Choroid plexus epithelial cell (primary cell): ENCODE data around the gene ARMS2.

Experiments
- DNase-seq: peaks from one replicate; pipeline ENCODE4 v3.0.0-alpha.2; 2010; ENCODE audit warnings: low read depth
- H3K4me3 ChIP-seq: 2 replicates; pipeline ENCODE4 v1.5.1; 2011; ENCODE audit warnings: low read depth, mild to moderate bottlenecking, control low read depth, low read length, moderate library complexity
- TF ChIP-seq, protein P1 (sequence below): conservative IDR thresholded peaks from 2 replicates; pipeline ENCODE4 v1.5.1; 2011; ENCODE audit warnings: low read depth, mild to moderate bottlenecking, control low read depth, inconsistent platforms, low read length, moderate library complexity

ARMS2 gene, protein sequence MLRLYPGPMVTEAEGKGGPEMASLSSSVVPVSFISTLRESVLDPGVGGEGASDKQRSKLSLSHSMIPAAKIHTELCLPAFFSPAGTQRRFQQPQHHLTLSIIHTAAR

DNA sequence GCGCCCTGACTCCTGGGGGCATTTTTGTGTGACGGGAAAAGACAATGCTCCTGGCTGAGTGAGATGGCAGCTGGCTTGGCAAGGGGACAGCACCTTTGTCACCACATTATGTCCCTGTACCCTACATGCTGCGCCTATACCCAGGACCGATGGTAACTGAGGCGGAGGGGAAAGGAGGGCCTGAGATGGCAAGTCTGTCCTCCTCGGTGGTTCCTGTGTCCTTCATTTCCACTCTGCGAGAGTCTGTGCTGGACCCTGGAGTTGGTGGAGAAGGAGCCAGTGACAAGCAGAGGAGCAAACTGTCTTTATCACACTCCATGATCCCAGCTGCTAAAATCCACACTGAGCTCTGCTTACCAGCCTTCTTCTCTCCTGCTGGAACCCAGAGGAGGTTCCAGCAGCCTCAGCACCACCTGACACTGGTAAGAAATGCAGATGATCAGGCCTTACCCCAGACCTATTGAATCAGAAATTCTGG lies at the start of gene ARMS2:
Gene ARMS2, plus strand, starts transcription at position 51 of the 478 bp plus-strand sequence. Its CDS starts 75 bp downstream, at position 126.
- TF ChIP-seq, protein P1, sequence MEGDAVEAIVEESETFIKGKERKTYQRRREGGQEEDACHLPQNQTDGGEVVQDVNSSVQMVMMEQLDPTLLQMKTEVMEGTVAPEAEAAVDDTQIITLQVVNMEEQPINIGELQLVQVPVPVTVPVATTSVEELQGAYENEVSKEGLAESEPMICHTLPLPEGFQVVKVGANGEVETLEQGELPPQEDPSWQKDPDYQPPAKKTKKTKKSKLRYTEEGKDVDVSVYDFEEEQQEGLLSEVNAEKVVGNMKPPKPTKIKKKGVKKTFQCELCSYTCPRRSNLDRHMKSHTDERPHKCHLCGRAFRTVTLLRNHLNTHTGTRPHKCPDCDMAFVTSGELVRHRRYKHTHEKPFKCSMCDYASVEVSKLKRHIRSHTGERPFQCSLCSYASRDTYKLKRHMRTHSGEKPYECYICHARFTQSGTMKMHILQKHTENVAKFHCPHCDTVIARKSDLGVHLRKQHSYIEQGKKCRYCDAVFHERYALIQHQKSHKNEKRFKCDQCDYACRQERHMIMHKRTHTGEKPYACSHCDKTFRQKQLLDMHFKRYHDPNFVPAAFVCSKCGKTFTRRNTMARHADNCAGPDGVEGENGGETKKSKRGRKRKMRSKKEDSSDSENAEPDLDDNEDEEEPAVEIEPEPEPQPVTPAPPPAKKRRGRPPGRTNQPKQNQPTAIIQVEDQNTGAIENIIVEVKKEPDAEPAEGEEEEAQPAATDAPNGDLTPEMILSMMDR = no peak
- DNase-seq = no peak

DNA sequence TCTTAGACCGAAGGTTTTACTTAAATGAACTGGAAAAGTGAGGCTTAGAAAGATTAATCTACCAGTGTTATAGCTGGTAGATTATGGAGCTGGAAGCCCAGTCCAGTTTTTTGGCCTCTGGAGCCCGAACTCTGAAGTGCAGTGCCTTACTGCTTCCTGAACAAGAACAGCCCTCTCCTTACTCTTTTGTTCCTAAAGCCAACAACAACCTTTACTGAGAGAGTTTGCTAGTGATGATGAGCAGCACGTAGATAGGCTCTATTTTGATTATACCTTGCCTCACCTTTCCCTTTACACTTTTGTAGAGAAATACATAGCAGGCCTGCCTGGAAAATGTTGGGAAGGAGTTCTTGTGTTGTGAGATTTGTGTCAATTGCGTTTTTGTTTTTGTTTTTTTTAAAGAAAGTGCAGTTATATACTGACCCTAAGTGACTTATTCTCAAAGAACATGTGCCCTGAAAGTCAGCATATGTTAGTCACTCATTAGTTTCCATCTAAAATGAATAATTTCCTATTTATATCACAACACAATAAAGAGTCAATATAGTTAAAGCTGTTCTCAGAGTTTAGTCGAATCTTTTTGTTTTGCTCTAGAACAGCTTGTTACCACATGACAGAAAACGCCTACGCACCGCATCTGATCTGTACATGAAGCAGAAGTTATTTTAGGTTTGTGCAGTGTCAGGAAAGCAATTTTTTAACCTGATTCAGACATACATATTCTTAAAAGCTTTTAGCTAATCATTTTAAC lies 46.9 kb upstream of the ARMS2 start:
- H3K4me3 ChIP-seq = no peak overlapping the region
- peak; percentile 45 for DNase-seq
- TF ChIP-seq, protein P1 = no peak

More for the DNA sequence above, at the start of gene ARMS2:
- no peak within 1 kb of the TSS for H3K4me3 ChIP-seq

DNA sequence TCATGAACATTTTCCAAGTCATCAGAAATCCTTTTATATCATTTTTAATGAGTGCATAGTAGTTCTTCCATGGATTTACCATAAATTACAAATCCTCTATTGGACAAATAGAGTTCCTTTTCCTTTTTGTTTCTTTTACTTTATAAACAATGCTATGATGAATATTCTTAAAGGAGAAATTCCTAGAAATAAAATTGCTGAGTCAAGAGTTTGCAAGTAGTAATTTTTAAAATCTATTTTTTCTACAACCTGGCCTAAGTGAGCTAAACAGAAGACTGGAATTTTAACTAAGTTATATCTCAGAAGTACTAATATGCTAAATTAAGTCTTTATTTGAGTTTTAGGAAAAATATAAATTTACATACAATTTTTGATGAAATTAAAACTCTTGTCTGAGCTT lies 41.1 kb upstream of the ARMS2 start:
- TF ChIP-seq, protein P1 = no peak
- no peak overlapping the region for H3K4me3 ChIP-seq
- DNase-seq = no peak

DNA sequence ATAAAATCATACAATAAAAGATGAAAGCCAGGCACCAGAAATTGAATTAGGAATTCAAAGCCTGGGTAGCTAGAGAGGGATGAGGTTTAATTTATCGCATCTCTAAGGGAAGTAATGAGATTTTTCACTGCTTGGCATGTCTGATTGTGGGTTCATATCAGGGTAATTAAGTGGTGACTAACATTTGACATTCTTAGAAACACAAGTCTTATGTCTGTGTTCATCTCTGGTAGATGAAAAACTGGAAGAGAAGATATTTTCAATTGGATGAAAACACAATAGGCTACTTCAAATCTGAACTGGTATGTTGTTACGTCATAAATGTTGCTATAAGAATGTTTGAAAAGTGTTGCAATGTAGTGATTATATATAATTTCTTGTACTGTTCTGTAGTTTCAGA lies 36.8 kb upstream of the ARMS2 start:
- H3K4me3 ChIP-seq = no peak overlapping the region
- TF ChIP-seq, protein P1 = no peak
- peak; percentile 10 for DNase-seq

DNA sequence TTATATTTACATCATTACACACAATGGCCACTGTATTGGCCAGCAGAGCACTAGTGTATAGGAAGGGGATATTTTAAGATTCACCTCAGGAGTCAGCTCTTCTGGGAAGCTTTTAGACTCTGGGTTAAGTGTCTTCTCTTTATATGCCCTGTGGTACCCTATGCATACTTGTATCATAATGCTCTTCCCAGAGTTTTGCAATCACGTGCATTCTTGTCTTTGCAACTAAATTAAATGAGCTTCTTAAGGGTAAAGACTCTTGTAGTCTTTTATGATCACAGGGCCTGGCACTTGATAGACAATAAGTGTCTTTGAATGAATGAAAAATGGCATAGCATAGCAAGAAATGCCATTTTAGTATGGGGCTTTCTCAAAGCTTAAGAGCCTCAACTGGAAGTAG lies 35.4 kb upstream of the ARMS2 start:
- TF ChIP-seq, protein P1 = no peak
- peak; percentile 29 for DNase-seq
- no peak overlapping the region for H3K4me3 ChIP-seq

DNA sequence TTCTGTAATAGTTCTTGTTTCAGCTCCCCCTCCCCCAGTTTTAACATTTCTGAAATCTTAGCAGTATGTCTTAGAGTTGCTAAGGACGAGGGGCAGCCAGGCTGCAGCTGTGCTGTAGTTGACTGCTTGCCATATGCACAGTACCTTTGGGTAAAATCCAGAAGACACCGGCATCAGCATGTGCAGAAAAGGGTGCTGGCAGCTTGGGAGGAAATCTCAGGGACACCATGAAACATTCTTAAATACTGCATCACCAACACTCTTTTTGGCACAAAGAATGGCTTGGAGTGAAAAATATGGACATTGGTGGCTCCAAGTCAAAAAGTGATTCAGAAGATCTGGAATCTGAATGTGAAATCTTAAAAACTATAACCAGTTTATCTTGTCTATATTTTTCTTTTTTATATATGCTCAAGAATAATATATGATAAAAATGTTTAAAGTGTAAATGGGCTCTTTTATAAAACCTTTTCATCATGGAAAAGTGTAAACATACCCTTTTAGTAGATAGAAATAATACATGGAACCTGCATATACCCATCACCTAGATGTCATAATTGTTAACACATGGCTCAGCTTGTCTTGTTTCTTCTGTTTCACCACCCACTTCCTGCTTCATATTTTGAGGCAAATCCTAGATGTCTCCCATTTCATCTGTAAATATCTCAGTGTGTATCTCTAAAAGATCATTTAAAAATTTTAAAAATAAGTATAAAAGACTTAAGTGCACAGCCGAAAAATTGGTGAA lies 34.4 kb upstream of the ARMS2 start:
- TF ChIP-seq, protein P1 = no peak
- DNase-seq = peak; percentile 73
- H3K4me3 ChIP-seq = no peak overlapping the region
